A549 treated with AZD9567 at 1 μM for 4 hours (cell line): ENCODE measurements around the gene PTPRN. TPM values are rescaled to one million over a fixed set of nuclear protein-coding genes. Genes with fewer than 3 reads are reported as not detected.

Source experiments
- total RNA-seq: library from RNA; stranded (reverse); fragments of 200-300 nt; extraction: Qiagen RNA extraction; gene quantifications from 5 replicates; pipeline ENCODE4 v1.2.3, GENCODE V29; 2022; ENCODE audit not compliant: insufficient read depth

Gene PTPRN
- total RNA-seq, result 0.92 to 1.8 TPM (median 1.1 TPM) in 4 of 5 replicates, not detected in the other

GRCh38 chr2:219309278-219309677, at the start of gene PTPRN:
PTPRN (minus strand) TSS chr2:219309401; CDS start chr2:219309332, 69 bp downstream.

GRCh38 chr2:219332542-219332941, 23.3 kb upstream of the PTPRN start, which contains the start of gene RESP18:
RESP18 (minus strand) TSS chr2:219332744.

GRCh38 chr2:219279151-219279915, 29.9 kb downstream of the PTPRN start, which contains the start of gene DNAJB2:
DNAJB2 (plus strand) TSS chr2:219279366; CDS start chr2:219279834, 468 bp downstream.

GRCh38 chr2:219253753-219254589, 55.2 kb downstream of the PTPRN start, which contains the start of gene TUBA4A:
TUBA4A (minus strand) TSS chr2:219253918; CDS start chr2:219253858, 60 bp downstream.

GRCh38 chr2:219252900-219253752, 56.1 kb downstream of the PTPRN start, which contains the start of gene TUBA4B:
TUBA4B (plus strand) TSS chr2:219253243; CDS start chr2:219253408, 165 bp downstream.

GRCh38 chr2:219245148-219245898, 63.9 kb downstream of the PTPRN start, which contains the start of the genes GLB1L and STK16:
GLB1L (minus strand) TSS chr2:219245444; CDS start chr2:219243573, 1,871 bp downstream.
STK16 (plus strand) TSS chr2:219245479; CDS start chr2:219246000, 521 bp downstream.

Other genes with a start within 250 kb of the PTPRN start
- 0.27 to 0.62 TPM (median 0.46 TPM) in 4 of 5 replicates, not detected in the other for gene IHH, start 248.5 kb downstream of the PTPRN start, total RNA-seq
- gene NHEJ1, start 148.6 kb downstream of the PTPRN start, total RNA-seq, result 14.5 to 40.0 TPM (median 16.5 TPM) in 5 replicates
- gene SLC23A3, start 139.4 kb downstream of the PTPRN start, total RNA-seq, result 0.68 to 1.2 TPM (median 0.92 TPM) in 4 of 5 replicates, not detected in the other
- gene CNPPD1, start 132.5 kb downstream of the PTPRN start, total RNA-seq, result 42.4 to 47.3 TPM (median 45.6 TPM) in 5 replicates
- gene RETREG2, start 131.1 kb downstream of the PTPRN start, total RNA-seq, result 61.8 to 86.6 TPM (median 81.2 TPM) in 5 replicates
- 19.0 to 24.6 TPM (median 21.7 TPM) in 5 replicates for gene ZFAND2B, start 102.6 kb downstream of the PTPRN start, total RNA-seq
- gene ABCB6, start 90.4 kb downstream of the PTPRN start, total RNA-seq, result 27.7 to 35.3 TPM (median 30.6 TPM) in 5 replicates
- gene ATG9A, start 79.8 kb downstream of the PTPRN start, total RNA-seq, result 37.4 to 46.2 TPM (median 40.8 TPM) in 5 replicates
- 14.6 to 31.0 TPM (median 19.9 TPM) in 5 replicates for gene ANKZF1, start 79.6 kb downstream of the PTPRN start, total RNA-seq
- gene GLB1L, start 64.0 kb downstream of the PTPRN start, total RNA-seq, result 5.6 to 7.1 TPM (median 5.9 TPM) in 5 replicates
- gene STK16, start 63.9 kb downstream of the PTPRN start, total RNA-seq, result 23.5 to 31.2 TPM (median 28.5 TPM) in 5 replicates
- gene TUBA4B, start 56.2 kb downstream of the PTPRN start, total RNA-seq, result 0.13 to 0.22 TPM (median 0.19 TPM) in 4 of 5 replicates, not detected in the other
- 242 to 422 TPM (median 253 TPM) in 5 replicates for gene TUBA4A, start 55.5 kb downstream of the PTPRN start, total RNA-seq
- 26.0 to 41.0 TPM (median 35.4 TPM) in 5 replicates for gene DNAJB2, start 30.0 kb downstream of the PTPRN start, total RNA-seq
- gene RESP18, start 23.3 kb upstream of the PTPRN start, total RNA-seq, result not detected in 5 replicates
- gene DNPEP, start 78.5 kb upstream of the PTPRN start, total RNA-seq, result 62.7 to 99.5 TPM (median 71.7 TPM) in 5 replicates
- 0.03 to 0.27 TPM (median 0.15 TPM) in 3 of 5 replicates, not detected in the others for gene DES, start 109.0 kb upstream of the PTPRN start, total RNA-seq
- 4.7 to 7.8 TPM (median 6.5 TPM) in 5 replicates for gene SPEG, start 125.4 kb upstream of the PTPRN start, total RNA-seq
- gene GMPPA, start 189.5 kb upstream of the PTPRN start, total RNA-seq, result 35.4 to 38.9 TPM (median 36.8 TPM) in 5 replicates
- gene ASIC4, start 205.1 kb upstream of the PTPRN start, total RNA-seq, result 0.02 to 0.09 TPM (median 0.06 TPM) in 4 of 5 replicates, not detected in the other
- 15.1 to 34.7 TPM (median 33.5 TPM) in 5 replicates for gene CHPF, start 234.4 kb upstream of the PTPRN start, total RNA-seq
- 0.89 to 1.1 TPM (median 0.99 TPM) in 5 replicates for gene TMEM198, start 234.6 kb upstream of the PTPRN start, total RNA-seq